PC-3 (cell line): ENCODE measurements around the gene RPS21. TPM values are rescaled to one million over a fixed set of nuclear protein-coding genes. Genes with fewer than 3 reads are reported as not detected.

ENCODE experiments used
- ATAC-seq: fragments of 200-7000 bp; cut with Tn5 transposase; 2 replicates; pipeline ENCODE4 v1.9.1; 2020; ENCODE audit warnings: mild to moderate bottlenecking, moderate library complexity
- BruUV-seq: library from RNA; stranded (reverse); fragments of 400-500 nt; replicated peaks from 2 replicates; lab custom pipeline; 2021; lab: Mats Ljungman, UMichigan
- CTCF ChIA-PET: fragments of 300-600 bp; sonication (Branson Sonifier 250); formaldehyde crosslinking; loops from one replicate; lab custom pipeline; 2022; ENCODE audit warnings: antibody characterized with exemption; lab: Charles Lee
- POLR2A ChIA-PET: fragments of 300-600 bp; sonication (Branson Sonifier 250); formaldehyde crosslinking; loops from one replicate; lab custom pipeline; 2022; ENCODE audit warnings: antibody characterized with exemption; ENCODE audit not compliant: unreplicated experiment; lab: Charles Lee
- DNase-seq: peaks from one replicate; pipeline ENCODE4 v3.0.0-alpha.2; 2015
- H2AFZ ChIP-seq: fragments of 300-600 bp; sonication (generic); 2 replicates; pipeline ENCODE4 v1.6.0; 2016; ENCODE audit warnings: antibody characterized with exemption, low read length
- H3F3A ChIP-seq: fragments of 300-600 bp; sonication (generic); one replicate; pipeline ENCODE4 v1.6.0; 2017; ENCODE audit warnings: antibody characterized with exemption, low read length, control low read depth, mild to moderate bottlenecking; ENCODE audit not compliant: unreplicated experiment
- H3K27ac ChIP-seq: fragments of 300-600 bp; sonication (generic); 2 replicates; pipeline ENCODE4 v1.5.1; 2016; ENCODE audit warnings: mild to moderate bottlenecking, low read length
- H3K27me3 ChIP-seq: fragments of 300-600 bp; sonication (generic); 2 replicates; pipeline ENCODE4 v1.6.1; 2016; ENCODE audit warnings: low read length, mixed read lengths
- H3K36me3 ChIP-seq: fragments of 300-600 bp; sonication (generic); 2 replicates; pipeline ENCODE4 v1.6.1; 2016; ENCODE audit warnings: low read depth, mixed run types, low read length, mixed read lengths
- H3K4me1 ChIP-seq: fragments of 300-600 bp; sonication (generic); 2 replicates; pipeline ENCODE4 v1.5.1; 2016; ENCODE audit warnings: low read length; ENCODE audit not compliant: insufficient read depth
- H3K4me2 ChIP-seq: fragments of 300-600 bp; sonication (generic); 2 replicates; pipeline ENCODE4 v1.6.0; 2016; ENCODE audit warnings: low read length
- H3K4me3 ChIP-seq: fragments of 300-600 bp; sonication (generic); 2 replicates; pipeline ENCODE4 v1.5.1; 2016; ENCODE audit warnings: mild to moderate bottlenecking, low read length, mixed read lengths
- H3K79me2 ChIP-seq: fragments of 300-600 bp; sonication (generic); 2 replicates; pipeline ENCODE4 v1.6.1; 2017; ENCODE audit warnings: low read length, mixed read lengths
- H3K9ac ChIP-seq: fragments of 300-600 bp; sonication (generic); 2 replicates; pipeline ENCODE4 v1.6.0; 2016; ENCODE audit warnings: mild to moderate bottlenecking, low read length
- H3K9me2 ChIP-seq: fragments of 300-600 bp; sonication (generic); replicated peaks from 2 replicates; pipeline ENCODE4 v1.6.1; 2016; ENCODE audit warnings: mixed run types, low read length, mixed read lengths
- H3K9me3 ChIP-seq: fragments of 300-600 bp; sonication (generic); 2 replicates; pipeline ENCODE4 v1.6.1; 2016; ENCODE audit warnings: low read length, mixed read lengths
- H4K20me1 ChIP-seq: fragments of 300-600 bp; sonication (generic); 2 replicates; pipeline ENCODE4 v1.6.1; 2016; ENCODE audit warnings: low read length, mixed read lengths
- CTCF ChIP-seq: fragments of 300-600 bp; sonication (generic); conservative IDR thresholded peaks from 2 replicates; pipeline ENCODE4 v1.5.1; 2017; ENCODE audit warnings: antibody characterized with exemption, low read depth, mild to moderate bottlenecking, low read length
- EZH2 ChIP-seq: fragments of 300-600 bp; sonication (generic); IDR thresholded peaks from one replicate; pipeline ENCODE4 v1.6.1; 2017; ENCODE audit warnings: antibody characterized with exemption, mild to moderate bottlenecking, low read length; ENCODE audit not compliant: unreplicated experiment
- EZH2phosphoT487 ChIP-seq: fragments of 300-600 bp; sonication (generic); IDR thresholded peaks from 2 replicates; pipeline ENCODE4 v1.6.1; 2018; ENCODE audit warnings: mild to moderate bottlenecking, antibody characterized with exemption, low read length, borderline replicate concordance
- intact Hi-C: fragments of 100-400 bp; cut with micrococcal nuclease; formaldehyde crosslinking; loops from 2 replicates; pipeline ENCODE4 v1.9.0; 2023
- total RNA-seq: library from RNA; depleted of rRNA; stranded (reverse); fragments of >200 nt; gene quantifications from 2 replicates; pipeline ENCODE4 v1.2.3, GENCODE V29; 2014

Gene RPS21
- total RNA-seq, 1 experiment from 2014 or later, result 1,945 TPM

- TF ChIP-seq EZH2, result no peak
- peak overlapping the region; percentile 81 for H3K27ac ChIP-seq
- ATAC-seq, result no peak
- peaks cover 36% of the 10 kb centered on the region for H4K20me1 ChIP-seq
- H3K9me2 ChIP-seq, result no peaks in the 10 kb centered on the region
- CTCF ChIA-PET, result no interaction called here
- H3K4me2 ChIP-seq, result peak overlapping the region; percentile 89
- H2AFZ ChIP-seq, result no peak overlapping the region
- intact Hi-C loops, result no loop called here
- peak overlapping the region; percentile 85 for H3K9ac ChIP-seq
- peaks cover 76% of the 10 kb centered on the region for H3K79me2 ChIP-seq
- peak; percentile 28 for DNase-seq
- H3K9me3 ChIP-seq, result no peaks in the 10 kb centered on the region
- POLR2A ChIA-PET, result no interaction called here
- peaks cover 79% of the 10 kb centered on the region for H3K4me1 ChIP-seq
- H3K36me3 ChIP-seq, result peaks cover 16% of the 10 kb centered on the region; the same call in 1 of the 2 replicates
- no peaks in the 10 kb centered on the region for H3F3A ChIP-seq
- BruUV-seq, result no TSS peak
- peak overlapping the region; percentile 80 for H3K4me3 ChIP-seq
- no peaks in the 10 kb centered on the region for H3K27me3 ChIP-seq
Observed at GRCh38 chr20:62362991-62363919, 23.6 kb upstream of the RPS21 start.

- no peaks in the 10 kb centered on the region for H3K9me3 ChIP-seq
- H3K9ac ChIP-seq, result peak overlapping the region; percentile 85
- ATAC-seq (no peak), DNase-seq (no peak)
- POLR2A ChIA-PET, result no interaction called here
- H3K4me2 ChIP-seq, result peak overlapping the region; percentile 89
- H3K27ac ChIP-seq, result peak overlapping the region; percentile 81
- no peak overlapping the region for H2AFZ ChIP-seq
- peaks cover 79% of the 10 kb centered on the region for H3K4me1 ChIP-seq
- H3K9me2 ChIP-seq, result no peaks in the 10 kb centered on the region
- H3K36me3 ChIP-seq, result peaks cover 16% of the 10 kb centered on the region; the same call in 1 of the 2 replicates
- TF ChIP-seq EZH2 (no peak), EZH2phosphoT487 (no peak), CTCF (no peak)
- H4K20me1 ChIP-seq, result peaks cover 36% of the 10 kb centered on the region
- peaks cover 67% of the 10 kb centered on the region for H3K79me2 ChIP-seq
- no TSS peak for BruUV-seq
- intact Hi-C loops, result no loop called here
- peak overlapping the region; percentile 80 for H3K4me3 ChIP-seq
- no peaks in the 10 kb centered on the region for H3K27me3 ChIP-seq
- H3F3A ChIP-seq, result no peaks in the 10 kb centered on the region
- CTCF ChIA-PET, result interaction anchor here (1.4 to 2.3 kb wide), 2 partner anchors 14 to 18 kb away, joined by 5 to 9 read pairs; no protein-coding TSS in a partner anchor
Observed at GRCh38 chr20:62363920-62364851, 22.7 kb upstream of the RPS21 start.
